Hematopoietic multipotent progenitor cell treated with erythropoietin and hydrocortisone succinate and interleukin-3 and kit ligand, for 4 days (in vitro differentiated cells): ENCODE results near the gene BTN2A1.
"Not testable (repeated sequence)": the region's sequence is repeated elsewhere in the genome, so short reads cannot be mapped to it uniquely, and the experiment has no call there.

Source experiments
- DNase-seq: peaks from one replicate; pipeline ENCODE4 v3.0.0-alpha.2; 2015

Gene BTN2A1

GRCh38 chr6:26500102-26500501, 42.3 kb downstream of the BTN2A1 start, which contains the start of gene BTN1A1:
Gene BTN1A1, plus strand, starts transcription at chr6:26500303. Its CDS starts 984 bp downstream, at chr6:26501287.
- no peak for DNase-seq

- peak; percentile 57 for DNase-seq
Measured at GRCh38 chr6:26501482-26501986, 43.8 kb downstream of the BTN2A1 start.

- no peak for DNase-seq
Measured at GRCh38 chr6:26502165-26502564, 44.4 kb downstream of the BTN2A1 start.

GRCh38 chr6:26502626-26503025, 44.9 kb downstream of the BTN2A1 start:
- no peak for DNase-seq

- no peak for DNase-seq
Measured at GRCh38 chr6:26507658-26508057, 49.9 kb downstream of the BTN2A1 start.

- not testable (repeated sequence) for DNase-seq
Measured at GRCh38 chr6:26511033-26511432, 53.3 kb downstream of the BTN2A1 start.

- no peak for DNase-seq
Measured at GRCh38 chr6:26514984-26515383, 57.2 kb downstream of the BTN2A1 start.

GRCh38 chr6:26516481-26517427, 59.0 kb downstream of the BTN2A1 start:
- DNase-seq = no peak
